GM19193 (cell line): ENCODE results near the gene PCDHGB3.

ENCODE experiments used
- POLR2A ChIP-seq: IDR thresholded peaks from 4 replicates; pipeline ENCODE4 v1.6.1; 2011; ENCODE audit not compliant: insufficient read depth, insufficient read length; ENCODE audit errors: extremely low read depth

Gene PCDHGB3

DNA sequence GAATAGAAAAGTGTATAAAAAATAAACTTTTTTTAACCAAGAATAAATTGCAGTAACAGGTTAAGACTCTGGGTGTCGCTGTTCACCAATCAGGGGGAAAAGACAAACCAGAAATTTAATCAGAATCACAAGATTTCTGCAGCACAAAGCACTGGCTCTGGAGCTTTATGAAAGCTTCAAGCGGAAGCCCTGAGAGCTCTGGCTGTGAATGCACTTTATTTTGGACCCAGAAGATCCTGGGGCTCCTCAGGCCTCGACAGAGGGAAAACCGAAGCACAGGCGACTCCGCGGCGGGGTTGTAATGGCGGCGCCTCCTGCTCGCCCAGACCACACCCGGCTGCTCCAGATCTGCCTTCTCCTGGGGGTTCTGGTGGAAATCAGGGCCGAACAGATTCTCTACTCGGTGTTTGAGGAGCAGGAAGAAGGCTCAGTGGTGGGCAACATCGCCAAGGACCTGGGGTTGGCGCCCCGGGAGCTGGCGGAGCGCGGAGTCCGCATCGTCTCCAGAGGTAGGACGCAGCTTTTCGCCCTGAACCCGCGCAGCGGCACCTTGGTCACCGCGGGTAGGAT is 15.1 kb upstream of the PCDHGB3 start, which contains the start of gene PCDHGA4:
PCDHGA4 (plus strand) TSS at position 122 of the 570 bp plus-strand sequence; CDS start at position 209, 87 bp downstream.
- TF ChIP-seq POLR2A, result no peak

GRCh38 chr5:141355641-141356040 is 14.4 kb upstream of the PCDHGB3 start:
- TF ChIP-seq POLR2A, result no peak

DNA sequence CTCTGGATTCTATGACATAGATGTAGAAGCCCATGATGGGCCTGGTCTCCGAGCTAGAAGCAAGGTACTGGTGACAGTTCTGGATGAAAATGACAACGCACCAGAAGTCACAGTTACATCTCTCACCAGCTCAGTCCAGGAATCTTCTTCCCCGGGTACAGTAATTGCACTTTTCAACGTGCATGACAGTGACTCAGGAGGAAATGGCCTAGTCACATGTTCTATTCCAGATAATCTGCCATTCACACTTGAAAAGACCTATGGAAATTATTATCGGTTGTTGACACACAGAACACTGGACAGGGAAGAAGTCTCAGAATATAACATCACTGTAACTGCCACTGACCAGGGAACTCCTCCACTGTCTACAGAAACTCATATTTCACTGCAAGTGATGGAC is 13.9 kb upstream of the PCDHGB3 start:
- TF ChIP-seq POLR2A, result no peak

DNA sequence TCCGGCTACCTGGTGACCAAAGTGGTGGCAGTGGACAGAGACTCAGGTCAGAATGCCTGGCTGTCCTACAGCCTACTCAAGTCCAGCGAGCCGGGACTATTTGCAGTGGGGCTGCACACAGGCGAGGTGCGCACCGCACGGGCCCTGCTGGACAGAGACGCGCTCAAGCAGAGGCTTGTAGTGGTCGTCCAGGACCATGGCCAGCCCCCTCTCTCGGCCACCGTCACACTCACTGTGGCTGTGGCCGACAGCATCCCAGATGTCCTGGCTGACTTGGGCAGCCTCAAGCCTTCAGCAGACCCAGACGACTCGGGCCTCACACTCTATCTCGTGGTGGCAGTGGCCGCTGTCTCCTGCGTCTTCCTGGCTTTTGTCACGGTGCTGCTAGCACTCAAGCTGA is 13.1 kb upstream of the PCDHGB3 start:
- TF ChIP-seq POLR2A, result no peak

- no peak for TF ChIP-seq POLR2A
Measured at GRCh38 chr5:141359790-141360426, 10.1 kb upstream of the PCDHGB3 start, which contains the start of gene PCDHGB2. TSS of gene PCDHGB2 (plus strand) at chr5:141359994. CDS start at chr5:141360136, 142 bp downstream.

DNA sequence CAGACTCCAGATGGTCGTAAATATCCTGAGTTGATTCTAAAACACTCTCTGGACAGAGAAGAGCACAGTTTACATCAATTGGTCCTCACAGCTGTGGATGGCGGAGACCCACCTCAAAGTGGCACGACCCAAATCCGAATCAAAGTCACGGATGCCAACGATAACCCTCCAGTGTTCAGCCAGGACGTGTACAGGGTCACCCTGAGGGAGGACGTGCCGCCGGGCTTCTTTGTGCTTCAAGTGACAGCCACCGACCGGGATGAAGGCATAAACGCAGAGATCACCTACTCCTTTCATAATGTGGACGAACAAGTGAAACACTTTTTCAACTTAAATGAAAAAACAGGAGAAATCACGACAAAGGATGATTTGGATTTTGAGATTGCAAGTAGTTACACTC is 9.4 kb upstream of the PCDHGB3 start:
- TF ChIP-seq POLR2A, result no peak

GRCh38 chr5:141362719-141363118 is 7.3 kb upstream of the PCDHGB3 start:
- TF ChIP-seq POLR2A, result no peak

DNA sequence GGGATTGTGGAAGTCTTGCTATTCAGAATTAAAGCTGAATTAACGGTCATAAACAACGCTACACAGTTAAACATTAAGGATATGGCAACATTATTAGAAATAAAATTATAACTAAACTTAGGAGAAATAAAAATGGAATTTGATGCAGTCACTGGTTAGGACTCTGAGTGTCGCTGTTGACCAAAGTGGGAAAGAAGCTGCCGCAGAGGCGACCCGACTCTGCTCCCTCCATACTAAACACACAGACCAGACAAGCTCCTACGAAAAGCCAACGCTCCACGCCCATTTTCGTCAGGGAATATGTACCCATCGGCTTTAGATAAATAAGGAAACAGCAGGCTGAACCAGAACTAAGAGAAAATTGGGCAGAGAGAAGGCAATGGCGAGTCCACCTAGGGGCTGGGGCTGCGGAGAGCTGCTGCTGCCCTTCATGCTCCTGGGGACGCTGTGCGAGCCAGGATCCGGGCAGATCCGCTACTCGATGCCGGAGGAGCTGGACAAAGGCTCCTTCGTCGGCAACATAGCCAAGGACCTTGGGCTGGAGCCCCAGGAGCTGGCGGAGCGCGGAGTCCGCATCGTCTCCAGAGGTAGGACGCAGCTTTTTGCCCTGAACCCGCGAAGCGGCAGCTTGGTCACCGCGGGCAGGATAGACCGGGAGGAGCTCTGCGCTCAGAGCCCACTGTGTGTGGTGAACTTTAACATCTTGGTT is 5.9 kb upstream of the PCDHGB3 start, which contains the start of gene PCDHGA5:
PCDHGA5 (plus strand) TSS at position 211 of the 709 bp plus-strand sequence; CDS start at position 380, 169 bp downstream.
- no peak for TF ChIP-seq POLR2A

DNA sequence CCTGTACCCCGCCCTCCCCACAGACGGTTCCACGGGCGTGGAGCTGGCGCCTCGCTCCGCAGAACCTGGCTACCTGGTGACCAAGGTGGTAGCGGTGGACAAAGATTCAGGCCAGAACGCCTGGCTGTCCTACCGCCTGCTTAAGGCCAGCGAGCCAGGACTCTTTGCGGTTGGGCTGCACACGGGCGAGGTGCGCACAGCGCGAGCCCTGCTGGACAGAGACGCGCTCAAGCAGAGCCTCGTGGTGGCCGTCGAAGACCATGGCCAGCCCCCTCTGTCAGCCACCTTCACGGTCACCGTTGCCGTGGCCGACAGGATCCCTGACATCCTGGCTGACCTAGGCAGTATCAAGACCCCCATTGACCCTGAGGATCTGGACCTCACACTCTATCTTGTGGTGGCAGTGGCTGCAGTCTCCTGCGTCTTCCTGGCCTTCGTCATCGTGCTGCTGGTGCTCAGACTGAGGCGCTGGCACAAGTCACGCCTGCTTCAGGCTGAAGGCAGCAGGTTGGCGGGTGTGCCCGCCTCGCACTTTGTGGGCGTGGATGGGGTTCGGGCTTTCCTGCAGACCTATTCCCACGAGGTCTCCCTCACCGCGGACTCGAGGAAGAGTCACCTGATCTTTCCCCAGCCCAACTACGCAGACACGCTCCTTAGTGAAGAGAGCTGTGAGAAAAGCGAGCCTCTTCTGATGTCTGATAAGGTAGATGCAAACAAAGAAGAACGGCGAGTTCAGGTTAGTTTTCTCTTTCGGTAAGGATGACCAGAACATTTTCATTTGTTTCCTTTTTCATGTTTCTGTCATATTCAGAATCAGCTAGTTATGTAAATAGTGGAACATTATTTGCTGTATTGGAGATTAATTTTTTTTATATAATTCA is 3.8 kb upstream of the PCDHGB3 start:
- TF ChIP-seq POLR2A, result no peak

- no peak for TF ChIP-seq POLR2A
Measured at GRCh38 chr5:141371572-141372475, 1.8 kb downstream of the PCDHGB3 start.

DNA sequence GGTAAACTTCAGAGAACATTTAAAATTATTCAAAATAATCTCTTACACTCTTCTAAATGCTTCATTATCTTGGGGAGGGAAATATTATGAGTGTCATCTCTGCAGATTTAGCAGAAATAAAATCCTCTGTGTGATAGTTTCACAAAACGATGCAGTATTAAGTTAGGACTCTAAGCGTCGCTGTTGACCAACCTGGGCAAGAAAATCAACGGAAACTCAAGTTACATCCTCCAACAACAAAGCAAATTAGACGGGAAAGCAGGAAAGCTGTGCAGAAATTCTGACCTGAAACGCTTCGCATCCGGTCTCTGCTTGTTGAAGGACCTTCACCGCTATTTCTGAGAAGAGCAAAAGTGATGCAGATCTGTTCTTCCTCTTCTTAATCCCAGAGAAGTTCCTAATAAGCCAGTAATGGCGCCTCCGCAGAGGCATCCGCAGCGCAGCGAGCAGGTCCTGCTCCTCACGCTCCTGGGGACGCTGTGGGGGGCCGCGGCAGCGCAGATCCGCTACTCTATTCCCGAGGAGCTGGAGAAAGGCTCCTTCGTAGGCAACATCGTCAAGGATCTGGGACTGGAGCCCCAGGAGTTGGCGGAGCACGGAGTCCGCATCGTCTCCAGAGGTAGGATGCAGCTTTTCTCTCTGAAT is 3.8 kb downstream of the PCDHGB3 start, which contains the start of gene PCDHGA6:
PCDHGA6 (plus strand) TSS at position 219 of the 645 bp plus-strand sequence; CDS start at position 412, 193 bp downstream.
- no peak for TF ChIP-seq POLR2A

DNA sequence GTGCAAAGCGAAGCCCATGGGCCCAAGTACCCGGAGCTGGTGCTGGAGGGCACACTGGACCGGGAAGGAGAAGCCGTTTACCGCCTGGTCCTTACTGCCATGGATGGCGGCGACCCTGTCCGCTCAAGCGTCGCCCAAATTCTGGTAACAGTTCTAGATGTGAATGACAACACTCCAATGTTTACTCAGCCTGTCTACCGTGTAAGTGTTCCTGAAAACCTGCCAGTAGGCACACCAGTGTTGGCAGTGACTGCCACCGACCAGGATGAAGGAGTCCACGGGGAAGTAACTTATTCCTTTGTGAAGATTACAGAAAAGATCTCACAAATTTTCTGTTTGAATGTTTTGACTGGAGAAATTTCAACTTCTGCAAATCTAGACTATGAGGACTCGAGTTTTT is 4.6 kb downstream of the PCDHGB3 start:
- TF ChIP-seq POLR2A, result no peak
